Measurements from ENCODE around the gene LAX1.
"Not testable (repeated sequence)": the region's sequence is repeated elsewhere in the genome, so short reads cannot be mapped to it uniquely, and the experiment has no call there.

LAX1 gene

GRCh38 chr1:203771901-203772301 is 6.9 kb downstream of the LAX1 start:
- no peak overlapping the region for H3K4me3 ChIP-seq (ENCODE audit: low read depth in 1 of 2, low read length in 2 of 2)
- no peak overlapping the region for H3K9ac ChIP-seq (ENCODE audit: low read length)
- H3K27ac ChIP-seq (ENCODE audit: low read depth, low read length): peak overlapping the region; percentile 32

DNA sequence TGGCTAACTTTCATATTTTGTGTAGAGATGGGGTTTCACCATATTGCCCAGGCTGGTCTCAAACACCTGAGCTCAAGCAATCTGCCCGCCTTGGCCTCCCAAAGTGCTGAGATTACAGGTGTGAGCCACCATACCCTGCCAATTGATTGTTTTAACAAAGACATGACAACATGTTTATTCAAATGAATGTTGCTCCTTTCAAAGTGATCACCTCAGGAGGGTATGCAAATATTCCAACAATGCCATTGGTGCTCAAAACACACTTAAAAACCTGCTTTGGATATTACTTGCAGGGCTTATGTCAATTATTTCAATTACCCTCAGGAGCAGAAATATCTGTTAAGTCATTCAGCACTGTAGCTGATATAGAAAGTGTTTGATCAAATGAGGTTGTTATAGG is 7.9 kb downstream of the LAX1 start:
- no peak overlapping the region for H3K27ac ChIP-seq (ENCODE audit: low read depth, low read length)
- peaks cover 15% of the 10 kb centered on the region for H3K4me1 ChIP-seq (ENCODE audit: insufficient read depth, low read length)
- H3K36me3 ChIP-seq (ENCODE audit: insufficient read depth, low read length): no peaks in the 10 kb centered on the region
- H3K9me3 ChIP-seq (ENCODE audit: low read length): no peaks in the 10 kb centered on the region
- H3K9ac ChIP-seq (ENCODE audit: low read length): no peak overlapping the region
- H3K4me3 ChIP-seq (ENCODE audit: low read depth in 1 of 2, low read length in 2 of 2): no peak overlapping the region
- H3K27me3 ChIP-seq (ENCODE audit: control insufficient read depth in 1 of 2, insufficient read depth in 2 of 2, low read length in 2 of 2): no peaks in the 10 kb centered on the region

More at GRCh38 chr1:203771901-203772301, 6.9 kb downstream of the LAX1 start:
- H3K36me3 ChIP-seq (ENCODE audit: insufficient read depth, low read length): no peaks in the 10 kb centered on the region
- no peaks in the 10 kb centered on the region for H3K9me3 ChIP-seq (ENCODE audit: low read length)
- H3K4me1 ChIP-seq (ENCODE audit: insufficient read depth, low read length): peaks cover 15% of the 10 kb centered on the region
- no peaks in the 10 kb centered on the region for H3K27me3 ChIP-seq (ENCODE audit: control insufficient read depth in 1 of 2, insufficient read depth in 2 of 2, low read length in 2 of 2)

DNA sequence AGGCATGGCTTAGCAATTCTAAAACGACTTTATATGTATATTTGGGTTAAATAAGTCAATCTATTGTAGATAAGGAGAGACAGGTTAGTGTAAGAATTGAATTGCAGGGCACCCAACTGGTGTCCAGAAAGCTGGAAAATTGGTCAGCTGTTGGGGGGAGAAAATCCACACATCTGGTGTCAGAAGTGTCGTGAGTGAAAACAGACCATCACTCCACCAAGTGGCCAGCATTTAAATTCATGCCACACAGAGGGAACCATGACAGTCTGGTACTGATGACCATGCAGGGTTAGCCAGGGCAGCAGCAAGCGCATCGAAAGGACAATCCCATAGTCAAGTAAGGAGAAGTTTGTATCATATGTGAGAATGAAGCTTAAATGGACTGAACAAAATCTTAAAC is 11.7 kb downstream of the LAX1 start:
- H3K36me3 ChIP-seq (ENCODE audit: insufficient read depth, low read length): no peaks in the 10 kb centered on the region
- H3K9me3 ChIP-seq (ENCODE audit: low read length): no peaks in the 10 kb centered on the region
- H3K27me3 ChIP-seq (ENCODE audit: control insufficient read depth in 1 of 2, insufficient read depth in 2 of 2, low read length in 2 of 2): no peaks in the 10 kb centered on the region
- no peak overlapping the region for H3K4me3 ChIP-seq (ENCODE audit: low read depth in 1 of 2, low read length in 2 of 2)
- peaks cover 5% of the 10 kb centered on the region for H3K4me1 ChIP-seq (ENCODE audit: insufficient read depth, low read length)
- H3K27ac ChIP-seq (ENCODE audit: low read depth, low read length): no peak overlapping the region
- no peak overlapping the region for H3K9ac ChIP-seq (ENCODE audit: low read length)

GRCh38 chr1:203777596-203777995 is 12.6 kb downstream of the LAX1 start:
- H3K27ac ChIP-seq (ENCODE audit: low read depth, low read length): no peak overlapping the region
- no peak overlapping the region for H3K9ac ChIP-seq (ENCODE audit: low read length)
- H3K9me3 ChIP-seq (ENCODE audit: low read length): no peaks in the 10 kb centered on the region
- no peaks in the 10 kb centered on the region for H3K36me3 ChIP-seq (ENCODE audit: insufficient read depth, low read length)
- H3K27me3 ChIP-seq (ENCODE audit: control insufficient read depth in 1 of 2, insufficient read depth in 2 of 2, low read length in 2 of 2): no peaks in the 10 kb centered on the region
- no peak overlapping the region for H3K4me3 ChIP-seq (ENCODE audit: low read depth in 1 of 2, low read length in 2 of 2)
- H3K4me1 ChIP-seq (ENCODE audit: insufficient read depth, low read length): no peaks in the 10 kb centered on the region

DNA sequence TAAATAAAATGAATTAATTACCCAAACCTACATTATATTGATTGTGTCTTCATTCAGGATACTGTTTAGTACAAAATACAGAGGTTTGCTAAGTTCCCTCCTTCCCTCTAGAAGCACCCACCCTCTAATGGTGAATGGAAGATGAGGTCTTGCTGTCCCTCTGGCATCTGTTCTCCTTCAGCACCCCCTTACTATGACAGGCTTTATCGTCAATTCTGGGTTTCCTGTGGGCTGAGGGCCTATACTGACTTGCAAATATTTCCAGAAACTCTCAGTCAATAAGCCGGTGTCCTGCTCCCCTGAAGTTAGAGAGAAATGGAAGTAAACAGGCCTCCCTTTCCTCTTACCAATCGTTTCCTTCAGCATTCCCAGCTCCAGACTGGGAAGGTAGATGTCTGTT is 13.2 kb downstream of the LAX1 start:
- no peaks in the 10 kb centered on the region for H3K36me3 ChIP-seq (ENCODE audit: insufficient read depth, low read length)
- no peaks in the 10 kb centered on the region for H3K9me3 ChIP-seq (ENCODE audit: low read length)
- H3K4me1 ChIP-seq (ENCODE audit: insufficient read depth, low read length): no peaks in the 10 kb centered on the region
- H3K27me3 ChIP-seq (ENCODE audit: control insufficient read depth in 1 of 2, insufficient read depth in 2 of 2, low read length in 2 of 2): no peaks in the 10 kb centered on the region
- no peak overlapping the region for H3K4me3 ChIP-seq (ENCODE audit: low read depth in 1 of 2, low read length in 2 of 2)
- no peak overlapping the region for H3K27ac ChIP-seq (ENCODE audit: low read depth, low read length)
- H3K9ac ChIP-seq (ENCODE audit: low read length): no peak overlapping the region

DNA sequence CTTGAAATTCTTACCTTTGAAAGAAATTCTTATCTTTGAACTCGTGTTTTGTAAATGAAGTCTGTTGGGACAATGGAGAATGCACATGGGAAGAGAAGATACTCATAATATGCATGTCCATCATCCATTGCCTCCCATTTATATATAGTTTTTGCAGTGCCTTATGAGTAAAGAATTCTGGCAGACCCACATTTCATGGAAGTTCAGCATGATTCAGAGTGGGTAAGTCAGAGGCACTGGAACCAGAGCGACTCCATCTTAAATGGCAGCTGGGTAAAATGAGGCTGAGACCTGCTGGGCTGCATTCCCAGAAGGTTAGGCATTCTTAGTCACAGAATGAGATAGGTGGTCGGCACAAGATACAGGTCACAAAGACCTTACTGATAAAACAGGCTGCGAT is 13.8 kb downstream of the LAX1 start:
- H3K27me3 ChIP-seq (ENCODE audit: control insufficient read depth in 1 of 2, insufficient read depth in 2 of 2, low read length in 2 of 2): no peaks in the 10 kb centered on the region
- H3K4me1 ChIP-seq (ENCODE audit: insufficient read depth, low read length): no peaks in the 10 kb centered on the region
- H3K9ac ChIP-seq (ENCODE audit: low read length): no peak overlapping the region
- no peak overlapping the region for H3K27ac ChIP-seq (ENCODE audit: low read depth, low read length)
- no peak overlapping the region for H3K4me3 ChIP-seq (ENCODE audit: low read depth in 1 of 2, low read length in 2 of 2)
- no peaks in the 10 kb centered on the region for H3K36me3 ChIP-seq (ENCODE audit: insufficient read depth, low read length)
- no peaks in the 10 kb centered on the region for H3K9me3 ChIP-seq (ENCODE audit: low read length)

DNA sequence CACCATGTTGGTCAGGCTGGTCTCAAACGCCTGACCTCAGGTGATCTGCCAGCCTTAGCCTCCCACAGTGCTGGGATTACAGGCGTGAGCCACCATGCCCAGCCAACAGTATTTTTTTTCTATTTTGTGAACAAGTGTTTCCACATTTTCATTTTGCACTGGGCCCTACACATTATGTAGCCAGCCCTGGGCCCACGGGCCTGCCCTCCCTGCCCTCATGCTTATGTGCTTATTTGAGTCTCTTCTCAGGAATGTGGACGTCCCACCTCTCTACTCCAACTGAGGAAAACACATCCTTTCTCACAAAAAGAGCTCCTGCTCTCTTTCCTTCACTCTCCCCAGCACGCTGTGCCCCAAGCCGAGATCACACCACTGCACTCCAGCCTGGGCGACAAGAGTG is 17.0 kb downstream of the LAX1 start:
- no peak overlapping the region for H3K27ac ChIP-seq (ENCODE audit: low read depth, low read length)
- no peaks in the 10 kb centered on the region for H3K4me1 ChIP-seq (ENCODE audit: insufficient read depth, low read length)
- no peak overlapping the region for H3K4me3 ChIP-seq (ENCODE audit: low read depth in 1 of 2, low read length in 2 of 2)
- H3K9me3 ChIP-seq (ENCODE audit: low read length): no peaks in the 10 kb centered on the region
- H3K36me3 ChIP-seq (ENCODE audit: insufficient read depth, low read length): no peaks in the 10 kb centered on the region
- no peak overlapping the region for H3K9ac ChIP-seq (ENCODE audit: low read length)
- H3K27me3 ChIP-seq (ENCODE audit: control insufficient read depth in 1 of 2, insufficient read depth in 2 of 2, low read length in 2 of 2): no peaks in the 10 kb centered on the region

DNA sequence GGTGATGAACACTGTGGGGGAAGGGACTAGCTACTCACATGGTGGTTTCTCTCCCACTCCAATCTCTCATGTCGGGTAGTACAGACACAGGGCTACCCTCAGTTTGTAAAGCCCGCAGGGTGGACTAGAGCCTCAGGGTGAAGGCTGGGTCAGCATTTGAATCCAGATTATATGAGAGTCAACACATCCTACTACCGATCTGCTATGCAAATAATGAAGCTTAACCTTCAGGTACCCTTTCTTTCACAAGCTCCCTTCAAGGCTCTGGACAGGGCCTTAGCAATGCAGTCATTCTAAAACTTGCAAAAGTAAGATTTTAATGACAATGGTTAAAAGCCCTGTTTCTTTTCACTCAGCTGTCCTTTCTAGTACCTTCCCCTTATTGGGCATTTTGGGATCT is 25.0 kb downstream of the LAX1 start:
- H3K9ac ChIP-seq (ENCODE audit: low read length): no peak overlapping the region
- H3K4me1 ChIP-seq (ENCODE audit: insufficient read depth, low read length): no peaks in the 10 kb centered on the region
- H3K27me3 ChIP-seq (ENCODE audit: control insufficient read depth in 1 of 2, insufficient read depth in 2 of 2, low read length in 2 of 2): no peaks in the 10 kb centered on the region

DNA sequence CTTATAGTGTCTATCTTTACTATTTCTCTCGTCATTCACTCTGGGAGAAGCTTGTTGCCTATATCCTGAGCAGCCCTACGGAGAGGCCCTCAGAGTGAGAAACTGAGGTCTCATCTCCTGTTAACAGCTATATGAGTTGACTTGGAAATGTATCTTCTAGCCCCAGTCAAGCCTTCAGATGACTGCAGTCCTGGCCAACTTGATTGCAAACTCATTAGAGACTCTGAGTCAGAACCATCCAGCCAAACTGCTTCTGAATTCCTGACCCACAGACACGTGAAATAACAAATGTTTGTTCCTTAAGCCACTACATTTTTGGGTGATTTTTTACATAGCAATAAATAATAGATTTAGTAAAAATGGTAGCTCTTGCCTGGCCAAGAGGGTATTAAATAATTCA is 26.5 kb downstream of the LAX1 start:
- Histone ChIP-seq H3K27ac (ENCODE audit: low read depth, low read length) (no peak overlapping the region), H3K4me3 (ENCODE audit: low read depth in 1 of 2, low read length in 2 of 2) (no peak overlapping the region), H3K36me3 (ENCODE audit: insufficient read depth, low read length) (no peaks in the 10 kb centered on the region), H3K27me3 (ENCODE audit: control insufficient read depth in 1 of 2, insufficient read depth in 2 of 2, low read length in 2 of 2) (no peaks in the 10 kb centered on the region), H3K4me1 (ENCODE audit: insufficient read depth, low read length) (peaks cover 2% of the 10 kb centered on the region), H3K9ac (ENCODE audit: low read length) (no peak overlapping the region), H3K9me3 (ENCODE audit: low read length) (no peaks in the 10 kb centered on the region)

More for the DNA sequence above, 25.0 kb downstream of the LAX1 start:
- Histone ChIP-seq H3K36me3 (ENCODE audit: insufficient read depth, low read length) (no peaks in the 10 kb centered on the region), H3K4me3 (ENCODE audit: low read depth in 1 of 2, low read length in 2 of 2) (no peak overlapping the region), H3K9me3 (ENCODE audit: low read length) (no peaks in the 10 kb centered on the region), H3K27ac (ENCODE audit: low read depth, low read length) (no peak overlapping the region)

- H3K4me1 ChIP-seq (ENCODE audit: insufficient read depth, low read length): peaks cover 12% of the 10 kb centered on the region
- no peaks in the 10 kb centered on the region for H3K27me3 ChIP-seq (ENCODE audit: control insufficient read depth in 1 of 2, insufficient read depth in 2 of 2, low read length in 2 of 2)
- H3K9ac ChIP-seq (ENCODE audit: low read length): no peak overlapping the region
- H3K27ac ChIP-seq (ENCODE audit: low read depth, low read length): no peak overlapping the region
- H3K36me3 ChIP-seq (ENCODE audit: insufficient read depth, low read length): no peaks in the 10 kb centered on the region
- no peaks in the 10 kb centered on the region for H3K9me3 ChIP-seq (ENCODE audit: low read length)
- no peak overlapping the region for H3K4me3 ChIP-seq (ENCODE audit: low read depth in 1 of 2, low read length in 2 of 2)
These were observed 27.5 kb downstream of the LAX1 start for GRCh38 chr1:203792486-203792885.

- H3K27me3 ChIP-seq (ENCODE audit: control insufficient read depth in 1 of 2, insufficient read depth in 2 of 2, low read length in 2 of 2); H3K4me3 ChIP-seq (ENCODE audit: low read depth in 1 of 2, low read length in 2 of 2); H3K9me3 ChIP-seq (ENCODE audit: low read length); H3K9ac ChIP-seq (ENCODE audit: low read length); H3K27ac ChIP-seq (ENCODE audit: low read depth, low read length); H3K36me3 ChIP-seq (ENCODE audit: insufficient read depth, low read length): not testable (repeated sequence)
- peaks cover 23% of the 10 kb centered on the region for H3K4me1 ChIP-seq (ENCODE audit: insufficient read depth, low read length)
These were observed 28.6 kb downstream of the LAX1 start for GRCh38 chr1:203793561-203793960.

DNA sequence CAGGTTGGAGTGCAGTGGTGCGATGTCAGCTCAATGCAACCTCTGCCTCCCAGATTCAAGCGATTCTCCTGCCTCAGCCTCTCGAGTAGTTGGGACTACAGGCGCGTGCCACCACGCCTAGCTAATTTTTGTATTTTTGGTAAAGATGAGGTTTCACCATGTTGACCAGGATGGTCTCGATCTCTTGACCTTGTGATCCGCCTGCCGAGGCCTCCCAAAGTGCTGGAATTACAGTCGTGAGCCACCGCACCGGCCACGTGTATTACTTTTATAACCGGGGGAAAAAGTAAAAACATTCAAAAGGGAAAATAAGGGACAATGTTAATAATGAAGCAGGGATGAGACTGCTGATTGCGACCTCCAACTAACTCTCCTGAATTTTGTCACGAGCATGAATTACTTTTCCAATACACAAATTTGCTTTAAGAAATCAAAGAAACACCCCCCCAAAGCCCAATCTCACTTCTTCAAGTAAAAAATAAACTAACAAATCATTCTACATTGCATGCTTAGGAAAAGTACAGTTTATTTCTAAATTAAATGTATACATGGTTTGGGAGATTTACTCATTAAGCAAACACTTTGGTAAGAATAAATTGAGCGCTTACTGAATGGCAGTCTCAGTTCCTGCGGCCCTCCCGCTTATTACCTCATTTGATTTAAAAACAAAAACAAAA is 29.9 kb downstream of the LAX1 start:
- Histone ChIP-seq H3K36me3 (ENCODE audit: insufficient read depth, low read length) (no peaks in the 10 kb centered on the region), H3K4me1 (ENCODE audit: insufficient read depth, low read length) (peaks cover 36% of the 10 kb centered on the region), H3K27ac (ENCODE audit: low read depth, low read length) (peak overlapping the region; percentile 84), H3K9me3 (ENCODE audit: low read length) (no peaks in the 10 kb centered on the region), H3K9ac (ENCODE audit: low read length) (peak overlapping the region; percentile 41), H3K27me3 (ENCODE audit: control insufficient read depth in 1 of 2, insufficient read depth in 2 of 2, low read length in 2 of 2) (no peaks in the 10 kb centered on the region), H3K4me3 (ENCODE audit: low read depth in 1 of 2, low read length in 2 of 2) (peak overlapping the region; percentile 70 to 97)

Data from muscle layer of colon (tissue), 2 donors.